Measurements from ENCODE around the gene DNAH2. TPM values are rescaled to one million over a fixed set of nuclear protein-coding genes. Genes with fewer than 3 reads are reported as not detected.

Gene DNAH2
- total and polyA plus RNA-seq, 2 of the 13 experiments (the other 11 are each of a cell fraction or from before 2014, with no cell fraction given): not detected

DNA sequence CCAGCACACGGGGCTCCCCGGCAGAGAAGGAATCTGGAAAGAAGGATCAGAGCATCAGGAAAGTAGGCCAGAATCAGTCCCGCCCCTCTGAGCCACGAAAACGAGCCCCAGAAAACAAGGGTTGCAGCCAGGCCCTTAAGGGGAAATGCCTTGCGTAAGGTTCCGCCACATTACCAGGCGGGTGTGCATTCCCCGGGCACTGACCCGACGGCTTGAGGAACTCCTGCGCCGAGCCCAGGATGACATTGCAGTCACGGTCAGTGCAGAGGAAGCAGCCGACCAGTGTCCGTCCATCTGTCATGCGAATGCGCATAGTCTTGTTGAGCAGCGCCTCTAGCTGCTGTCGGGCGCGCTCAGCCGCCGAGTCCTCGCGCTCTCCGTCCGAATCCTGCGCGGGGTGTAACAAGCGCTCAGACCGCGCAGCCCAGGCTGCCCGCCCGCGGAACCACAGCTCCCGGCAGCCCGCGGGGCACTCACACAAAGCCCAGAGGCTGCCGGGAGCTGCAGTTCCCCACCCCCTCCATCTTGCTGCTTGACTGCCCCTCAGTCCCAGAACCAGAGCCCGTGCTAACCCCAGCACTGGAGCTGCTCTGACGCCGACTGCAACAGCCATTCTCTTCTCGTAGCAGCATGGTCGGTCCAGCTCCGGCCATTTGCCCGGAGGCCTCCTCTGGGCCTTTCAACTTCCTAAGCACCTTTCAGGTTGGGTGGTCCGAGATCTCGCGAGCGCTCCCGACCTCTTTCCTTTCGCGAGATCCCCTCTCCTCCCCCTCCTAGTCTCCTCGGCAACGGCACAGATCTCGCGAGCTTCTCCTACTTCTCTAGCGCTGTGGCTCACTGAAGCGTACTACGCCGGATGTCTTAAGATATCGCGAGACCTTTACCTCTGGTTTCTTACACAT, 139.5 kb downstream of the DNAH2 start, which contains the start of gene NAA38 (continued):
- TF ChIP-seq, protein P1, sequence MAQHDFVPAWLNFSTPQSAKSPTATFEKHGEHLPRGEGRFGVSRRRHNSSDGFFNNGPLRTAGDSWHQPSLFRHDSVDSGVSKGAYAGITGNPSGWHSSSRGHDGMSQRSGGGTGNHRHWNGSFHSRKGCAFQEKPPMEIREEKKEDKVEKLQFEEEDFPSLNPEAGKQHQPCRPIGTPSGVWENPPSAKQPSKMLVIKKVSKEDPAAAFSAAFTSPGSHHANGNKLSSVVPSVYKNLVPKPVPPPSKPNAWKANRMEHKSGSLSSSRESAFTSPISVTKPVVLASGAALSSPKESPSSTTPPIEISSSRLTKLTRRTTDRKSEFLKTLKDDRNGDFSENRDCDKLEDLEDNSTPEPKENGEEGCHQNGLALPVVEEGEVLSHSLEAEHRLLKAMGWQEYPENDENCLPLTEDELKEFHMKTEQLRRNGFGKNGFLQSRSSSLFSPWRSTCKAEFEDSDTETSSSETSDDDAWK (CRISPR knock-in tag; IDR thresholded peaks at IDR 0.05): no peak
- TF ChIP-seq CBFB (CRISPR knock-in tag; IDR thresholded peaks at IDR 0.05): peak; percentile 39; the same call in 1 of the 2 replicates
- TF ChIP-seq HMGXB4 (CRISPR knock-in tag; IDR thresholded peaks at IDR 0.05; ENCODE audit: borderline replicate concordance in 1 of 2, low read depth in 1 of 2): peak; percentile 54 to 91; a peak in 3 of 4 replicates
- no peak for TF ChIP-seq ZNF784 (CRISPR knock-in tag; IDR thresholded peaks at IDR 0.05; ENCODE audit: borderline replicate concordance)
- TF ChIP-seq DMAP1 (CRISPR knock-in tag; IDR thresholded peaks at IDR 0.05): no peak
- no peak for TF ChIP-seq ZSCAN22 (CRISPR knock-in tag; IDR thresholded peaks at IDR 0.05)
- no peak; the same call in 1 of the 2 replicates for TF ChIP-seq CEBPG (CRISPR knock-in tag; IDR thresholded peaks at IDR 0.05)
- no peak for TF ChIP-seq LCORL (IDR thresholded peaks at IDR 0.05)
- TF ChIP-seq LCORL (CRISPR knock-in tag; IDR thresholded peaks at IDR 0.05): peak; percentile 54; the same call in 1 of the 2 replicates
- no peak for TF ChIP-seq MTF1 (CRISPR knock-in tag; IDR thresholded peaks at IDR 0.05)
- 0 out of 2 replicates have a peak, but pooled peaks have one; percentile 20 for TF ChIP-seq NKX3-1 (CRISPR knock-in tag; IDR thresholded peaks at IDR 0.05)
- peak; percentile 67 for TF ChIP-seq POLR2AphosphoS2 (IDR thresholded peaks at IDR 0.05; ENCODE audit: low read depth, low read length)
- TF ChIP-seq, protein P2, sequence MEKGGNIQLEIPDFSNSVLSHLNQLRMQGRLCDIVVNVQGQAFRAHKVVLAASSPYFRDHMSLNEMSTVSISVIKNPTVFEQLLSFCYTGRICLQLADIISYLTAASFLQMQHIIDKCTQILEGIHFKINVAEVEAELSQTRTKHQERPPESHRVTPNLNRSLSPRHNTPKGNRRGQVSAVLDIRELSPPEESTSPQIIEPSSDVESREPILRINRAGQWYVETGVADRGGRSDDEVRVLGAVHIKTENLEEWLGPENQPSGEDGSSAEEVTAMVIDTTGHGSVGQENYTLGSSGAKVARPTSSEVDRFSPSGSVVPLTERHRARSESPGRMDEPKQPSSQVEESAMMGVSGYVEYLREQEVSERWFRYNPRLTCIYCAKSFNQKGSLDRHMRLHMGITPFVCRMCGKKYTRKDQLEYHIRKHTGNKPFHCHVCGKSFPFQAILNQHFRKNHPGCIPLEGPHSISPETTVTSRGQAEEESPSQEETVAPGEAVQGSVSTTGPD (CRISPR knock-in tag; IDR thresholded peaks at IDR 0.05): no peak
- peak; percentile 8; the same call in 1 of the 2 replicates for TF ChIP-seq RXRB (CRISPR knock-in tag; IDR thresholded peaks at IDR 0.05; ENCODE audit: borderline replicate concordance)
- TF ChIP-seq ZNF430 (CRISPR knock-in tag; IDR thresholded peaks at IDR 0.05): peak; percentile 18; the same call in 1 of the 2 replicates
- TF ChIP-seq, protein P3, sequence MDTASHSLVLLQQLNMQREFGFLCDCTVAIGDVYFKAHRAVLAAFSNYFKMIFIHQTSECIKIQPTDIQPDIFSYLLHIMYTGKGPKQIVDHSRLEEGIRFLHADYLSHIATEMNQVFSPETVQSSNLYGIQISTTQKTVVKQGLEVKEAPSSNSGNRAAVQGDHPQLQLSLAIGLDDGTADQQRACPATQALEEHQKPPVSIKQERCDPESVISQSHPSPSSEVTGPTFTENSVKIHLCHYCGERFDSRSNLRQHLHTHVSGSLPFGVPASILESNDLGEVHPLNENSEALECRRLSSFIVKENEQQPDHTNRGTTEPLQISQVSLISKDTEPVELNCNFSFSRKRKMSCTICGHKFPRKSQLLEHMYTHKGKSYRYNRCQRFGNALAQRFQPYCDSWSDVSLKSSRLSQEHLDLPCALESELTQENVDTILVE (CRISPR knock-in tag; IDR thresholded peaks at IDR 0.05): 0 out of 2 replicates have a peak, but pooled peaks have one; percentile 61
- TF ChIP-seq BRD4 (CRISPR knock-in tag; IDR thresholded peaks at IDR 0.05): no peak
- TF ChIP-seq MEIS2 (CRISPR knock-in tag; IDR thresholded peaks at IDR 0.05): peak; percentile 78
- peak; percentile 40; the same call in 1 of the 2 replicates for TF ChIP-seq TFAP4 (IDR thresholded peaks at IDR 0.05; ENCODE audit: borderline replicate concordance, low read depth)
- TF ChIP-seq ZNF34 (CRISPR knock-in tag; IDR thresholded peaks at IDR 0.05; ENCODE audit: borderline replicate concordance): no peak
- no peak for TF ChIP-seq ZFP41 (CRISPR knock-in tag; IDR thresholded peaks at IDR 0.05; ENCODE audit: borderline replicate concordance)
- peak; percentile 24; the same call in 1 of the 2 replicates for TF ChIP-seq ZNF543 (CRISPR knock-in tag; IDR thresholded peaks at IDR 0.05)
- no peak for TF ChIP-seq IKZF1 (IDR thresholded peaks at IDR 0.05)
